ENCODE results near the gene ZMYND10.

Gene ZMYND10

GRCh38 chr3:50371133-50371685 is 25.7 kb upstream of the ZMYND10 start:
- no peak for DNase-seq (ENCODE audit: insufficient read length, low spot score)
- FAIRE-seq: peak; percentile 57

GRCh38 chr3:50370594-50370993 is 25.1 kb upstream of the ZMYND10 start:
- DNase-seq (ENCODE audit: insufficient read length, low spot score): no peak
- no peak for FAIRE-seq

- FAIRE-seq: no peak
- DNase-seq (ENCODE audit: insufficient read length, low spot score): no peak
Observed at GRCh38 chr3:50369012-50369670, 23.6 kb upstream of the ZMYND10 start.

GRCh38 chr3:50365842-50366220 is 20.3 kb upstream of the ZMYND10 start:
- FAIRE-seq: peak; percentile 28

GRCh38 chr3:50365080-50365841 is 19.7 kb upstream of the ZMYND10 start:
- DNase-seq (ENCODE audit: insufficient read length, low spot score): peak; percentile 85
- peak; percentile 81 for FAIRE-seq

More at GRCh38 chr3:50365842-50366220, 20.3 kb upstream of the ZMYND10 start:
- DNase-seq (ENCODE audit: insufficient read length, low spot score): no peak

- FAIRE-seq (no peak), DNase-seq (ENCODE audit: insufficient read length, low spot score) (no peak)
Observed at GRCh38 chr3:50364573-50365079, 19.1 kb upstream of the ZMYND10 start.

GRCh38 chr3:50359760-50360110 is 14.2 kb upstream of the ZMYND10 start:
- no peak for DNase-seq (ENCODE audit: insufficient read length, low spot score)
- FAIRE-seq: no peak

GRCh38 chr3:50358911-50359759 is 13.6 kb upstream of the ZMYND10 start, which contains the start of gene TMEM115:
Gene TMEM115, minus strand, starts transcription at chr3:50359521. Its CDS starts 458 bp downstream, at chr3:50359063.
- DNase-seq (ENCODE audit: insufficient read length, low spot score): peak; percentile 99
- FAIRE-seq: peak; percentile 99

GRCh38 chr3:50358355-50358910 is 12.9 kb upstream of the ZMYND10 start:
- DNase-seq (ENCODE audit: insufficient read length, low spot score): no peak
- FAIRE-seq: no peak

- DNase-seq (ENCODE audit: insufficient read length, low spot score): no peak
- FAIRE-seq: no peak
Observed at GRCh38 chr3:50357481-50357880, 11.9 kb upstream of the ZMYND10 start.

GRCh38 chr3:50356553-50356952 is 11.0 kb upstream of the ZMYND10 start:
- no peak for FAIRE-seq
- DNase-seq (ENCODE audit: insufficient read length, low spot score): no peak

- DNase-seq (ENCODE audit: insufficient read length, low spot score) (no peak), FAIRE-seq (no peak)
Observed at GRCh38 chr3:50355829-50356552, 10.5 kb upstream of the ZMYND10 start.

GRCh38 chr3:50354850-50355249 is 9.3 kb upstream of the ZMYND10 start:
- FAIRE-seq (no peak), DNase-seq (ENCODE audit: insufficient read length, low spot score) (no peak)

- no peak for FAIRE-seq
- DNase-seq (ENCODE audit: insufficient read length, low spot score): no peak
Observed at GRCh38 chr3:50354186-50354764, 8.7 kb upstream of the ZMYND10 start.

GRCh38 chr3:50353245-50354004 is 7.9 kb upstream of the ZMYND10 start:
- DNase-seq (ENCODE audit: insufficient read length, low spot score) (no peak), FAIRE-seq (no peak)

- no peak for DNase-seq (ENCODE audit: insufficient read length, low spot score)
- FAIRE-seq: no peak
Observed at GRCh38 chr3:50352781-50353180, 7.2 kb upstream of the ZMYND10 start.

GRCh38 chr3:50351323-50351697 is 5.8 kb upstream of the ZMYND10 start:
- FAIRE-seq: no peak
- DNase-seq (ENCODE audit: insufficient read length, low spot score): no peak

- FAIRE-seq (peak; percentile 97), DNase-seq (ENCODE audit: insufficient read length, low spot score) (peak; percentile 98)
Observed at GRCh38 chr3:50350527-50351322, 5.2 kb upstream of the ZMYND10 start, which contains the start of the genes CYB561D2 and NPRL2. Gene CYB561D2, plus strand, starts transcription at chr3:50350862. Its CDS starts 572 bp downstream, at chr3:50351434. Gene NPRL2, minus strand, starts transcription at chr3:50350775. Its CDS starts 123 bp downstream, at chr3:50350652.

Data from HTR-8/SVneo (cell line).